Loucy (cell line): ENCODE measurements around the gene VPS16.
A peak's percentile ranks its signal among the peaks of the same experiment; 100 is the strongest.

Experiments
- H2AFZ ChIP-seq: fragments of 200-600 bp; sonication (generic); 2 replicates; pipeline ENCODE4 v1.6.0; 2016; ENCODE audit warnings: antibody characterized with exemption, mild to moderate bottlenecking, low read length, moderate library complexity
- H3F3A ChIP-seq: fragments of 200-600 bp; 2 replicates; pipeline ENCODE4 v1.6.0; 2016; ENCODE audit warnings: antibody characterized with exemption, low read depth, mild to moderate bottlenecking
- H3K27me3 ChIP-seq: fragments of 200-600 bp; sonication (generic); 2 replicates; pipeline ENCODE4 v1.6.1; 2014; ENCODE audit warnings: low read length, mild to moderate bottlenecking; ENCODE audit not compliant: insufficient read depth, poor library complexity, severe bottlenecking
- H3K36me3 ChIP-seq: fragments of 200-600 bp; sonication (generic); 2 replicates; pipeline ENCODE4 v1.6.1; 2016; ENCODE audit warnings: low read length; ENCODE audit not compliant: insufficient read depth
- H3K4me1 ChIP-seq: fragments of 200-600 bp; sonication (generic); 2 replicates; pipeline ENCODE4 v1.5.1; 2014; ENCODE audit warnings: low read length, mild to moderate bottlenecking; ENCODE audit not compliant: insufficient read depth, poor library complexity, severe bottlenecking
- H3K4me2 ChIP-seq: fragments of 200-600 bp; sonication (generic); 2 replicates; pipeline ENCODE4 v1.6.0; 2014; ENCODE audit warnings: antibody characterized with exemption, low read length, low read depth, mild to moderate bottlenecking; ENCODE audit not compliant: poor library complexity, severe bottlenecking
- H3K4me3 ChIP-seq: fragments of 200-600 bp; sonication (generic); 2 replicates; pipeline ENCODE4 v1.5.1; 2014; ENCODE audit warnings: low read length, mild to moderate bottlenecking, mixed read lengths; ENCODE audit not compliant: poor library complexity, severe bottlenecking
- H3K79me2 ChIP-seq: fragments of 200-600 bp; sonication (generic); 2 replicates; pipeline ENCODE4 v1.6.1; 2014; ENCODE audit warnings: low read length; ENCODE audit not compliant: insufficient read depth
- H3K9ac ChIP-seq: fragments of 200-600 bp; sonication (generic); 2 replicates; pipeline ENCODE4 v1.6.0; 2014; ENCODE audit warnings: mild to moderate bottlenecking, low read depth, low read length, moderate library complexity; ENCODE audit not compliant: poor library complexity, severe bottlenecking
- H3K9me2 ChIP-seq: fragments of 200-600 bp; sonication (generic); replicated peaks from 2 replicates; pipeline ENCODE4 v1.6.1; 2016; ENCODE audit warnings: low read depth, low read length, mixed read lengths
- H3K9me3 ChIP-seq: fragments of 200-600 bp; sonication (generic); 2 replicates; pipeline ENCODE4 v1.6.1; 2014; ENCODE audit warnings: mild to moderate bottlenecking, antibody characterized with exemption, low read length, low read depth; ENCODE audit not compliant: insufficient read depth
- H4K20me1 ChIP-seq: fragments of 200-600 bp; sonication (generic); 2 replicates; pipeline ENCODE4 v1.6.0; 2014; ENCODE audit warnings: antibody characterized with exemption, low read length, mild to moderate bottlenecking; ENCODE audit not compliant: insufficient read depth, poor library complexity, severe bottlenecking
- CTCF ChIP-seq: fragments of 200-600 bp; sonication (generic); conservative IDR thresholded peaks from 2 replicates; pipeline ENCODE4 v1.5.1; 2014; ENCODE audit warnings: mild to moderate bottlenecking, antibody characterized with exemption, low read length
- EZH2phosphoT487 ChIP-seq: fragments of 200-600 bp; IDR thresholded peaks from 2 replicates; pipeline ENCODE4 v1.6.1; 2018; ENCODE audit warnings: antibody characterized with exemption, mild to moderate bottlenecking, moderate library complexity, borderline replicate concordance

The VPS16 gene

GRCh38 chr20:2809690-2810089, 30.9 kb upstream of the VPS16 start:
- no peaks in the 10 kb centered on the region for H3K9me3 ChIP-seq
- H3K36me3 ChIP-seq, result no peaks in the 10 kb centered on the region
- no peaks in the 10 kb centered on the region for H3K9me2 ChIP-seq
- no peaks in the 10 kb centered on the region for H4K20me1 ChIP-seq
- H3F3A ChIP-seq, result no peaks in the 10 kb centered on the region
- no peaks in the 10 kb centered on the region for H3K79me2 ChIP-seq
- no peak overlapping the region for H3K9ac ChIP-seq
- H3K4me2 ChIP-seq, result no peak overlapping the region
- H3K27me3 ChIP-seq, result no peaks in the 10 kb centered on the region
- H2AFZ ChIP-seq, result no peak overlapping the region
- TF ChIP-seq EZH2phosphoT487 (no peak), CTCF (no peak)
- no peak overlapping the region for H3K4me3 ChIP-seq
- peaks cover 9% of the 10 kb centered on the region for H3K4me1 ChIP-seq

- no peak overlapping the region for H3K4me3 ChIP-seq
- H4K20me1 ChIP-seq, result no peaks in the 10 kb centered on the region
- no peaks in the 10 kb centered on the region for H3K9me2 ChIP-seq
- no peak for TF ChIP-seq EZH2phosphoT487
- TF ChIP-seq CTCF, result no peak
- H3K4me2 ChIP-seq, result no peak overlapping the region
- no peaks in the 10 kb centered on the region for H3K9me3 ChIP-seq
- no peaks in the 10 kb centered on the region for H3K36me3 ChIP-seq
- peaks cover 26% of the 10 kb centered on the region for H3K4me1 ChIP-seq
- no peaks in the 10 kb centered on the region for H3F3A ChIP-seq
- no peaks in the 10 kb centered on the region for H3K79me2 ChIP-seq
- H3K27me3 ChIP-seq, result no peaks in the 10 kb centered on the region
- H2AFZ ChIP-seq, result no peak overlapping the region
- H3K9ac ChIP-seq, result no peak overlapping the region
Observed at GRCh38 chr20:2812189-2812588, 28.4 kb upstream of the VPS16 start.

GRCh38 chr20:2814076-2814475, 26.5 kb upstream of the VPS16 start:
- TF ChIP-seq CTCF (no peak), EZH2phosphoT487 (no peak)
- no peak overlapping the region for H2AFZ ChIP-seq
- peak overlapping the region; percentile 8 for H3K9ac ChIP-seq
- no peak overlapping the region for H3K4me3 ChIP-seq
- H3F3A ChIP-seq, result no peaks in the 10 kb centered on the region
- peaks cover 26% of the 10 kb centered on the region for H3K4me1 ChIP-seq
- H3K9me3 ChIP-seq, result no peaks in the 10 kb centered on the region
- H3K9me2 ChIP-seq, result no peaks in the 10 kb centered on the region
- H4K20me1 ChIP-seq, result no peaks in the 10 kb centered on the region
- H3K27me3 ChIP-seq, result no peaks in the 10 kb centered on the region
- peak overlapping the region; percentile 25 for H3K4me2 ChIP-seq
- H3K79me2 ChIP-seq, result no peaks in the 10 kb centered on the region
- no peaks in the 10 kb centered on the region for H3K36me3 ChIP-seq
